IMR-90 (cell line): ENCODE measurements around the gene LTA.
"Not testable (repeated sequence)": the region's sequence is repeated elsewhere in the genome, so short reads cannot be mapped to it uniquely, and the experiment has no call there.

Source experiments
- CEBPB ChIP-seq: IDR thresholded peaks from 2 replicates; pipeline ENCODE4 v1.6.1; 2012; ENCODE audit warnings: low read depth, low read length, improper control_type of control experiment
- CHD1 ChIP-seq: IDR thresholded peaks from 2 replicates; pipeline ENCODE4 v1.6.1; 2012; ENCODE audit warnings: low read depth, low read length, improper control_type of control experiment
- CTCF ChIP-seq: conservative IDR thresholded peaks from 2 replicates; pipeline ENCODE4 v1.5.1; 2012; ENCODE audit warnings: mild to moderate bottlenecking, low read depth, low read length, improper control_type of control experiment
- ELK1 ChIP-seq: fragments of 150-350 bp; IDR thresholded peaks from 2 replicates; pipeline ENCODE4 v1.6.1; 2016; ENCODE audit warnings: low read depth, mild to moderate bottlenecking, low read length, moderate library complexity, borderline replicate concordance
- NFE2L2 ChIP-seq: fragments of 150-350 bp; IDR thresholded peaks from 2 replicates; pipeline ENCODE4 v1.6.1; 2016; ENCODE audit warnings: low read depth, mild to moderate bottlenecking, low read length
- POLR2A ChIP-seq: IDR thresholded peaks from 2 replicates; pipeline ENCODE4 v1.6.1; 2012; ENCODE audit warnings: mild to moderate bottlenecking, low read depth, low read length
- RAD21 ChIP-seq: IDR thresholded peaks from 2 replicates; pipeline ENCODE4 v1.6.1; 2012; ENCODE audit warnings: low read length, improper control_type of control experiment
- RCOR1 ChIP-seq: IDR thresholded peaks from 2 replicates; pipeline ENCODE4 v1.6.1; 2012; ENCODE audit warnings: mild to moderate bottlenecking, low read length, improper control_type of control experiment; ENCODE audit not compliant: insufficient replicate concordance
- RFX5 ChIP-seq: IDR thresholded peaks from 2 replicates; pipeline ENCODE4 v1.8.0; 2012; ENCODE audit warnings: low read depth, mild to moderate bottlenecking, low read length, moderate library complexity
- TF ChIP-seq, protein P1 (sequence below): fragments of 150-350 bp; IDR thresholded peaks from 2 replicates; pipeline ENCODE4 v1.6.1; 2017; ENCODE audit warnings: mild to moderate bottlenecking, antibody characterized with exemption, low read length, low read depth

DNA sequence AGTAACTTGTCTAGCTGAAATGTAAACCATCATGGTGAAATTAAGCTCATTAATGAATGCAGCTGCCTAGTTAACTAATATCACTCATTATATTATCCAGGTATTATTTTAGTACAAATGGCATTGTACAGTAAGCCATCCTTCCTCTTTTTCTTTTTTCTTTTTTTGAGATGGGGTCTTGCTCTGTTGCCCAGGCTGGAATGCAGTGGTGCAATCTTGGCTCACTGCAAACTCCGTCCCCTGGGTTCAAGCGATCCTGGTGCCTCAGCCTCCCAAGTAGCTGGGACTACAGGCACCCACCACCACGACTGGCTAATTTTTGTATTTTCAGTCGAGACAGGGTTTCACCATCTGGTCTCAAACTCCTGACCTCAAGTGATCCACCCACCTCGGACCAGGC lies 18.6 kb downstream of the LTA start:
- TF ChIP-seq CTCF, RAD21, CHD1, POLR2A, CEBPB, NFE2L2, ELK1, RCOR1, RFX5: not testable (repeated sequence)
- TF ChIP-seq, protein P1, sequence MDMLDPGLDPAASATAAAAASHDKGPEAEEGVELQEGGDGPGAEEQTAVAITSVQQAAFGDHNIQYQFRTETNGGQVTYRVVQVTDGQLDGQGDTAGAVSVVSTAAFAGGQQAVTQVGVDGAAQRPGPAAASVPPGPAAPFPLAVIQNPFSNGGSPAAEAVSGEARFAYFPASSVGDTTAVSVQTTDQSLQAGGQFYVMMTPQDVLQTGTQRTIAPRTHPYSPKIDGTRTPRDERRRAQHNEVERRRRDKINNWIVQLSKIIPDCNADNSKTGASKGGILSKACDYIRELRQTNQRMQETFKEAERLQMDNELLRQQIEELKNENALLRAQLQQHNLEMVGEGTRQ: not testable (repeated sequence)
